ENCODE results near the gene MAPK12. TPM values are rescaled to one million over a fixed set of nuclear protein-coding genes. Genes with fewer than 3 reads are reported as not detected.

MAPK12 gene
- total and polyA plus RNA-seq, 2 of the 8 experiments (the other 6 are each of a cell fraction or from before 2014, with no cell fraction given), result 17.3 to 20.3 TPM

DNA sequence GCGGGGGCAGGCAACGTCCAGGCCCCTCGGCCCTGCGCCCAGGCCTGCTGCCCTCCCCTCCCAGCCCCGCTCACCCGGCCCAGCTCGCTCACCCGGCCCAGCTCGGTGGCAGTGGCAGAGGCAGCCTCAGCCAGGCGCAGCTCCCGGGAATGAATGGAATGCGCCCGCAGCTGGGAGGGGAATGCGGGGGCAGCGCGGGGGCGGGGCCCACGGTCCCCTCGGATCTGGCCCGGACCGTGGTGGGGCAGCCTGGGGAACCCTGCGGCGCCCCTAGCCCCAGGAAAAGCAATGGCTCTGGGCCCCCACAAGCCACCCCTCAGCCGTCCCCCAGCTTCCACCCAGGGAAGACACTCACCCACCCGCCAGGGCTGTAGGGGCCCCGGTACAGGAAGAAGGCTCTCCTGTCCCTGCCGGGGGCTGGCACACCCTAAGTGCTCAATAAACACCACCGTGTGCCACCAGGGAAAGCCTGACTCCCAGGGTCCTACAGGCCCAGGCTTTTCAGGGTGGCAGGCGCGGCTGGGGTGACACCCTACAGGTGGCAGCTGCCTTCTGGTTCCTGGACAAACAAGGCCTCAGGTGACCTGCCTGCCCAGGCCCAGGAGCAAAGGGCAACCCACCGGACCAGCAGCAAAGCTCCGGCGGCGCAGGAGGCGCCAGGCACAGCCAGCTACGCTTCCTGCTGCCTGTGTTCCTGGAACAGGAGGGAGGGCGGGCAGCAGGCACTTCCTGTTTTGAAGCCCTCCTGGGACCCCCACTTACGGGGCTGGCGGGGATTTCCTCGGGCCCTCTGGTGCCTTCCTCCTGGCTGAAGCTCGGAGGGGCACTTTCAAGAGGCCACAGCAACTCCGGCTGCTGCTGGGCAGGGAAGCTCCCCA is 32.2 kb upstream of the MAPK12 start (continued):
- TF ChIP-seq, protein P1, sequence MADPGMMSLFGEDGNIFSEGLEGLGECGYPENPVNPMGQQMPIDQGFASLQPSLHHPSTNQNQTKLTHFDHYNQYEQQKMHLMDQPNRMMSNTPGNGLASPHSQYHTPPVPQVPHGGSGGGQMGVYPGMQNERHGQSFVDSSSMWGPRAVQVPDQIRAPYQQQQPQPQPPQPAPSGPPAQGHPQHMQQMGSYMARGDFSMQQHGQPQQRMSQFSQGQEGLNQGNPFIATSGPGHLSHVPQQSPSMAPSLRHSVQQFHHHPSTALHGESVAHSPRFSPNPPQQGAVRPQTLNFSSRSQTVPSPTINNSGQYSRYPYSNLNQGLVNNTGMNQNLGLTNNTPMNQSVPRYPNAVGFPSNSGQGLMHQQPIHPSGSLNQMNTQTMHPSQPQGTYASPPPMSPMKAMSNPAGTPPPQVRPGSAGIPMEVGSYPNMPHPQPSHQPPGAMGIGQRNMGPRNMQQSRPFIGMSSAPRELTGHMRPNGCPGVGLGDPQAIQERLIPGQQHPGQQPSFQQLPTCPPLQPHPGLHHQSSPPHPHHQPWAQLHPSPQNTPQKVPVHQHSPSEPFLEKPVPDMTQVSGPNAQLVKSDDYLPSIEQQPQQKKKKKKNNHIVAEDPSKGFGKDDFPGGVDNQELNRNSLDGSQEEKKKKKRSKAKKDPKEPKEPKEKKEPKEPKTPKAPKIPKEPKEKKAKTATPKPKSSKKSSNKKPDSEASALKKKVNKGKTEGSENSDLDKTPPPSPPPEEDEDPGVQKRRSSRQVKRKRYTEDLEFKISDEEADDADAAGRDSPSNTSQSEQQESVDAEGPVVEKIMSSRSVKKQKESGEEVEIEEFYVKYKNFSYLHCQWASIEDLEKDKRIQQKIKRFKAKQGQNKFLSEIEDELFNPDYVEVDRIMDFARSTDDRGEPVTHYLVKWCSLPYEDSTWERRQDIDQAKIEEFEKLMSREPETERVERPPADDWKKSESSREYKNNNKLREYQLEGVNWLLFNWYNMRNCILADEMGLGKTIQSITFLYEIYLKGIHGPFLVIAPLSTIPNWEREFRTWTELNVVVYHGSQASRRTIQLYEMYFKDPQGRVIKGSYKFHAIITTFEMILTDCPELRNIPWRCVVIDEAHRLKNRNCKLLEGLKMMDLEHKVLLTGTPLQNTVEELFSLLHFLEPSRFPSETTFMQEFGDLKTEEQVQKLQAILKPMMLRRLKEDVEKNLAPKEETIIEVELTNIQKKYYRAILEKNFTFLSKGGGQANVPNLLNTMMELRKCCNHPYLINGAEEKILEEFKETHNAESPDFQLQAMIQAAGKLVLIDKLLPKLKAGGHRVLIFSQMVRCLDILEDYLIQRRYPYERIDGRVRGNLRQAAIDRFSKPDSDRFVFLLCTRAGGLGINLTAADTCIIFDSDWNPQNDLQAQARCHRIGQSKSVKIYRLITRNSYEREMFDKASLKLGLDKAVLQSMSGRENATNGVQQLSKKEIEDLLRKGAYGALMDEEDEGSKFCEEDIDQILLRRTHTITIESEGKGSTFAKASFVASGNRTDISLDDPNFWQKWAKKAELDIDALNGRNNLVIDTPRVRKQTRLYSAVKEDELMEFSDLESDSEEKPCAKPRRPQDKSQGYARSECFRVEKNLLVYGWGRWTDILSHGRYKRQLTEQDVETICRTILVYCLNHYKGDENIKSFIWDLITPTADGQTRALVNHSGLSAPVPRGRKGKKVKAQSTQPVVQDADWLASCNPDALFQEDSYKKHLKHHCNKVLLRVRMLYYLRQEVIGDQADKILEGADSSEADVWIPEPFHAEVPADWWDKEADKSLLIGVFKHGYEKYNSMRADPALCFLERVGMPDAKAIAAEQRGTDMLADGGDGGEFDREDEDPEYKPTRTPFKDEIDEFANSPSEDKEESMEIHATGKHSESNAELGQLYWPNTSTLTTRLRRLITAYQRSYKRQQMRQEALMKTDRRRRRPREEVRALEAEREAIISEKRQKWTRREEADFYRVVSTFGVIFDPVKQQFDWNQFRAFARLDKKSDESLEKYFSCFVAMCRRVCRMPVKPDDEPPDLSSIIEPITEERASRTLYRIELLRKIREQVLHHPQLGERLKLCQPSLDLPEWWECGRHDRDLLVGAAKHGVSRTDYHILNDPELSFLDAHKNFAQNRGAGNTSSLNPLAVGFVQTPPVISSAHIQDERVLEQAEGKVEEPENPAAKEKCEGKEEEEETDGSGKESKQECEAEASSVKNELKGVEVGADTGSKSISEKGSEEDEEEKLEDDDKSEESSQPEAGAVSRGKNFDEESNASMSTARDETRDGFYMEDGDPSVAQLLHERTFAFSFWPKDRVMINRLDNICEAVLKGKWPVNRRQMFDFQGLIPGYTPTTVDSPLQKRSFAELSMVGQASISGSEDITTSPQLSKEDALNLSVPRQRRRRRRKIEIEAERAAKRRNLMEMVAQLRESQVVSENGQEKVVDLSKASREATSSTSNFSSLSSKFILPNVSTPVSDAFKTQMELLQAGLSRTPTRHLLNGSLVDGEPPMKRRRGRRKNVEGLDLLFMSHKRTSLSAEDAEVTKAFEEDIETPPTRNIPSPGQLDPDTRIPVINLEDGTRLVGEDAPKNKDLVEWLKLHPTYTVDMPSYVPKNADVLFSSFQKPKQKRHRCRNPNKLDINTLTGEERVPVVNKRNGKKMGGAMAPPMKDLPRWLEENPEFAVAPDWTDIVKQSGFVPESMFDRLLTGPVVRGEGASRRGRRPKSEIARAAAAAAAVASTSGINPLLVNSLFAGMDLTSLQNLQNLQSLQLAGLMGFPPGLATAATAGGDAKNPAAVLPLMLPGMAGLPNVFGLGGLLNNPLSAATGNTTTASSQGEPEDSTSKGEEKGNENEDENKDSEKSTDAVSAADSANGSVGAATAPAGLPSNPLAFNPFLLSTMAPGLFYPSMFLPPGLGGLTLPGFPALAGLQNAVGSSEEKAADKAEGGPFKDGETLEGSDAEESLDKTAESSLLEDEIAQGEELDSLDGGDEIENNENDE (IDR thresholded peaks at IDR 0.05; ENCODE audit: insufficient replicate concordance, low read length), result no peak
- no peak for TF ChIP-seq JUND (IDR thresholded peaks at IDR 0.05; ENCODE audit: low read length)
- TF ChIP-seq FOSL1 (IDR thresholded peaks at IDR 0.05; ENCODE audit: insufficient read depth, low read depth, low read length), result no peak
- no peak for TF ChIP-seq SIRT6 (IDR thresholded peaks at IDR 0.05; ENCODE audit: low read length)
- no peak for TF ChIP-seq KDM4A (IDR thresholded peaks at IDR 0.05; ENCODE audit: low read depth, low read length, severe bottlenecking)
- TF ChIP-seq NANOG (IDR thresholded peaks at IDR 0.05; ENCODE audit: insufficient read depth, low read depth, low read length, poor library complexity, severe bottlenecking), result peak; percentile 2
- no peak for TF ChIP-seq RAD21 (IDR thresholded peaks at IDR 0.05 in 1 of 2, conservative IDR thresholded peaks at IDR 0.05 in 1 of 2; ENCODE audit: low read depth in 2 of 2, low read length in 2 of 2)
- no peak for TF ChIP-seq ATF3 (IDR thresholded peaks at IDR 0.05; ENCODE audit: insufficient read depth, low read depth, low read length)
- no peak for TF ChIP-seq BACH1 (IDR thresholded peaks at IDR 0.05; ENCODE audit: low read length)

Data from H1 (cell line).